OCI-LY1 (cell line): ENCODE measurements around the gene GEMIN5.

Experiments
- H2AFZ ChIP-seq: fragments of 200-600 bp; sonication (generic), shearing (Covaris generic); 2 replicates; pipeline ENCODE4 v1.6.0; 2014; ENCODE audit warnings: antibody characterized with exemption, mild to moderate bottlenecking, low read length
- H3F3A ChIP-seq: fragments of 200-600 bp; sonication (generic), shearing (Covaris generic); 2 replicates; pipeline ENCODE4 v1.6.0; 2014; ENCODE audit warnings: mild to moderate bottlenecking, antibody characterized with exemption, low read length, moderate library complexity; ENCODE audit not compliant: insufficient read depth
- H3K27ac ChIP-seq: fragments of 200-600 bp; sonication (generic); 2 replicates; pipeline ENCODE4 v1.5.1; 2014; ENCODE audit warnings: low read length, mixed run types, mild to moderate bottlenecking, low read depth; ENCODE audit not compliant: poor library complexity, severe bottlenecking
- H3K27me3 ChIP-seq: fragments of 200-600 bp; sonication (generic); 2 replicates; pipeline ENCODE4 v1.6.0; 2014; ENCODE audit warnings: antibody characterized with exemption, mild to moderate bottlenecking, low read length, moderate library complexity; ENCODE audit not compliant: insufficient read depth
- H3K36me3 ChIP-seq: fragments of 200-600 bp; sonication (generic); 2 replicates; pipeline ENCODE4 v1.6.1; 2014; ENCODE audit warnings: mild to moderate bottlenecking, antibody characterized with exemption, low read length, moderate library complexity, mixed read lengths; ENCODE audit not compliant: insufficient read depth
- H3K4me1 ChIP-seq: fragments of 200-600 bp; sonication (generic); 2 replicates; pipeline ENCODE4 v1.5.1; 2014; ENCODE audit warnings: mild to moderate bottlenecking, low read length, moderate library complexity; ENCODE audit not compliant: insufficient read depth, severe bottlenecking
- H3K4me2 ChIP-seq: fragments of 200-600 bp; sonication (generic), shearing (Covaris generic); 2 replicates; pipeline ENCODE4 v1.6.1; 2014; ENCODE audit warnings: low read length
- H3K4me3 ChIP-seq: fragments of 200-600 bp; sonication (generic); 2 replicates; pipeline ENCODE4 v1.5.1; 2014; ENCODE audit warnings: low read length, low read depth, mild to moderate bottlenecking, mixed read lengths; ENCODE audit not compliant: poor library complexity, severe bottlenecking
- H3K79me2 ChIP-seq: fragments of 200-600 bp; shearing (Covaris generic); 2 replicates; pipeline ENCODE4 v1.6.1; 2016; ENCODE audit warnings: mixed run types, low read length, mixed read lengths; ENCODE audit not compliant: insufficient read depth
- H3K9ac ChIP-seq: fragments of 200-600 bp; sonication (generic), shearing (Covaris generic); 2 replicates; pipeline ENCODE4 v1.6.1; 2014; ENCODE audit warnings: mild to moderate bottlenecking, low read length, mixed read lengths
- H3K9me2 ChIP-seq: fragments of 200-600 bp; sonication (generic), shearing (Covaris generic); 2 replicates; pipeline ENCODE4 v1.6.1; 2014; ENCODE audit warnings: low read depth, mild to moderate bottlenecking, low read length, mixed read lengths
- H3K9me3 ChIP-seq: fragments of 200-600 bp; shearing (Covaris generic); 2 replicates; pipeline ENCODE4 v1.6.1; 2014; ENCODE audit warnings: low read length, mixed read lengths
- H4K20me1 ChIP-seq: fragments of 200-600 bp; sonication (generic), shearing (Covaris generic); 2 replicates; pipeline ENCODE4 v1.6.0; 2016; ENCODE audit warnings: mild to moderate bottlenecking, low read length; ENCODE audit not compliant: insufficient read depth
- CTCF ChIP-seq: fragments of 200-600 bp; sonication (generic), shearing (Covaris generic); IDR thresholded peaks from 2 replicates; pipeline ENCODE4 v1.5.1; 2017; ENCODE audit warnings: mild to moderate bottlenecking, antibody characterized with exemption, low read length, moderate library complexity, mixed read lengths
- EZH2 ChIP-seq: fragments of 200-600 bp; sonication (generic), shearing (Covaris generic); IDR thresholded peaks from 2 replicates; pipeline ENCODE4 v1.8.0; 2017; ENCODE audit warnings: borderline replicate concordance, mixed run types, mild to moderate bottlenecking, antibody characterized with exemption, low read length, moderate library complexity, mixed read lengths

GEMIN5 gene

GRCh38 chr5:154944716-154945115, 6.7 kb upstream of the GEMIN5 start:
- H3K4me2 ChIP-seq: no peak overlapping the region
- H3F3A ChIP-seq: 0 out of 2 replicates have a peak, but pooled peaks cover 5% of the 10 kb centered on the region
- H3K27me3 ChIP-seq: no peaks in the 10 kb centered on the region
- no peak overlapping the region for H3K4me3 ChIP-seq
- peaks cover 49% of the 10 kb centered on the region for H3K79me2 ChIP-seq
- H3K4me1 ChIP-seq: peaks cover 43% of the 10 kb centered on the region
- H3K36me3 ChIP-seq: peaks cover 21% of the 10 kb centered on the region; the same call in 1 of the 2 replicates
- no peak overlapping the region for H3K9ac ChIP-seq
- H4K20me1 ChIP-seq: no peaks in the 10 kb centered on the region
- no peak overlapping the region for H2AFZ ChIP-seq
- no peaks in the 10 kb centered on the region for H3K9me2 ChIP-seq
- no peaks in the 10 kb centered on the region for H3K9me3 ChIP-seq
- TF ChIP-seq EZH2 (no peak), CTCF (no peak)
- no peak overlapping the region for H3K27ac ChIP-seq

DNA sequence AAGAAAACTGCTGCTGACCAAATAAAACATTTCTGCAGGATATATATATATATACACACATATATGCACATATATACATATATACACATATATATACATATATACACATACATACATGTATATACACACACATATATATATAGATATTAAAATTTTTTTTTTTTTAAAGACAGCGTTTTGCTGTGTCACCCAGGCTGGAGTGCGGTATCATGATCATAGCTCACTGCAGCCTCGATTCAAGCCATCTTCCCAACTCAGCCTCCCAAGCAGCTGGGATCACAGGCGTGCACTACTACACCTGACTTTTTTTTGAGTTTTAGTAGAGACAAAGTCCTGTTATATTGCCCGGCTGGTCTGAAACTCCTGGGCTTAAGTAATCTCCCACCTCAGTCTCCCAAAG, 5.5 kb upstream of the GEMIN5 start:
- Histone ChIP-seq H3K27ac (no peak overlapping the region), H3F3A (0 out of 2 replicates have a peak, but pooled peaks cover 5% of the 10 kb centered on the region), H3K9me3 (no peaks in the 10 kb centered on the region), H3K9me2 (no peaks in the 10 kb centered on the region), H3K4me3 (no peak overlapping the region), H2AFZ (no peak overlapping the region), H3K9ac (no peak overlapping the region), H4K20me1 (no peaks in the 10 kb centered on the region), H3K4me1 (peaks cover 48% of the 10 kb centered on the region), H3K27me3 (no peaks in the 10 kb centered on the region), H3K79me2 (peaks cover 44% of the 10 kb centered on the region), H3K36me3 (peaks cover 21% of the 10 kb centered on the region; the same call in 1 of the 2 replicates), H3K4me2 (no peak overlapping the region)
- TF ChIP-seq EZH2: no peak
- no peak for TF ChIP-seq CTCF

DNA sequence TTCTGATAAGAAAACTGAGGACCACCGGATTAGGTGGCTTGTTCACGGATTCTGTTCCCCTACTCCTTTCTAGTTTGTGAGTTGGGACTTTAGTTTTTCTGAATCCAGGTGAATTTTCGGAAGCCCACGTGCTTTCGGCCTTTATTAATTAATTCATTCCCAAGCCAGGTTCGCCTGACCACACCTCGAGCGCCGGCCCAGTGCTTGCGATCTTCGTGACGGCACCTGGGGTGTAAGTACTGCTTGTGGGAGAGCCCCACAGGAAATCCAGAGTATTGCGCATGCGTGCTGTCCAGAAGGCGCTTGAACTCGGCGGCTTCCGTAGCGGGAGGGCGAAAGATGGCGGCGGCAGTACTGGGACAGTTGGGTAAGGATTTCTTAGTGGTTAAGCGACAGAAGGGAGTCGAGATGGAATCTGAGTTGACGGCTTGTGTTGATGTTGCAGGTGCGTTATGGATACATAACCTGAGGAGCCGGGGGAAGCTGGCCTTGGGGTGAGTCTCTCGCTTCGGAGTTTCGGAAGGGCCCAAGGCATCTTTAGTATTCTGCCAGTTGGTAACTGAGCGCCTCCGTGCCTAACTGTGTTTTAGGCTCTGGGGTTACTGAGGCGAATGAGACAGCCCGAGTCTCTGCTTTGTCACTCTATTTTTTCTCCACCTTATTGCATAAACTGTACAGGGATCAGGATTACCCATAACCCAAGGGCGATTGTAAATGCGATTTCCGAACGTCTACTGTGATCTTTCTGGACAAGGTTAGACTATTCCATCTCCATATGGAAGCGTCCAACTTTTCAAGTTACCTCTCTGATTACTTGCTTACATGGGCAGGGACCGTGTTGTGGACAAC, 3.0 kb upstream of the GEMIN5 start, which contains the start of gene MRPL22:
TSS of gene MRPL22 (plus strand) at position 302 of the 849 bp plus-strand sequence. CDS start at position 340, 38 bp downstream.
- H3K4me3 ChIP-seq: peak within 1 kb of the TSS; percentile 96
- no peaks in the 10 kb centered on the region for H3K9me2 ChIP-seq
- H3K9ac ChIP-seq: peak within 1 kb of the TSS; percentile 92
- peak within 1 kb of the TSS; percentile 66 for H3K27ac ChIP-seq
- H3F3A ChIP-seq: 0 out of 2 replicates have a peak, but pooled peaks cover 5% of the 10 kb centered on the region
- no peaks in the 10 kb centered on the region for H3K9me3 ChIP-seq
- H3K4me2 ChIP-seq: peak within 1 kb of the TSS; percentile 77
- H3K36me3 ChIP-seq: peaks cover 4% of the 10 kb centered on the region; the same call in 1 of the 2 replicates
- no peaks in the 10 kb centered on the region for H3K27me3 ChIP-seq
- TF ChIP-seq EZH2: no peak
- no peak for TF ChIP-seq CTCF
- peaks cover 36% of the 10 kb centered on the region for H3K79me2 ChIP-seq
- no peak within 1 kb of the TSS for H2AFZ ChIP-seq
- peaks cover 63% of the 10 kb centered on the region for H3K4me1 ChIP-seq
- no peaks in the 10 kb centered on the region for H4K20me1 ChIP-seq
